Panc1 (cell line): ENCODE results near the gene ARL14.

ENCODE experiments used
- CTCF ChIP-seq: fragments of 450-650 bp; IDR thresholded peaks from 2 replicates; pipeline ENCODE4 v1.5.1; 2017; ENCODE audit warnings: mild to moderate bottlenecking
- POLR2AphosphoS5 ChIP-seq: IDR thresholded peaks from 2 replicates; pipeline ENCODE4 v1.6.1; 2012; ENCODE audit warnings: mild to moderate bottlenecking, low read depth, low read length, moderate library complexity

DNA sequence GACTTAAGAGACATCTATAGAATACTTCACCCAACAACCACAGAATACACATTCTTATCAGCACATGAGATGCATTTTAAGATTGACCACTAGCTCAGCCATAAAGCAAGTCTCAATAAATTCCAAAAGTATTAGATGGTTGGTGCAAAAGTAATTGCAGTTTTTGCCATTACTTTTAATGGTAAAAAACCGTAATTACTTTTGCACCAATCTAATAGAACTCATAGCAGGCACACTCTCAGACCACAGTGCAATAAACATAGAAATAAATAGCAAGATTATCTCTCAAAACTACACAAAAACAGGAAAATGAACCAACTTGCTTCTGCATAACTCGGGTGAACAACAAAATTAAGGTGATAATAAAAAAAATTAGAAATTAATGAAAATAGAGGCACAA is 45.4 kb downstream of the ARL14 start:
- TF ChIP-seq POLR2AphosphoS5 (no peak), CTCF (no peak)
